H1 (cell line): Measurements from ENCODE around the gene BCL2. TPM values are rescaled to one million over a fixed set of nuclear protein-coding genes. Genes with fewer than 3 reads are reported as not detected.

ENCODE experiments used
- CTCF ChIA-PET: fragments of 300-600 bp; sonication (Branson Sonifier 250); formaldehyde crosslinking; loops from one replicate; lab custom pipeline; 2021; ENCODE audit not compliant: partially characterized antibody; lab: Charles Lee
- POLR2A ChIA-PET: fragments of 300-600 bp; sonication (Branson Sonifier 250); formaldehyde crosslinking; loops from one replicate; lab custom pipeline; 2021; ENCODE audit warnings: inconsistent platforms; ENCODE audit not compliant: partially characterized antibody; lab: Charles Lee
- DNase-seq, 2 experiments: peaks; one replicate each; pipeline versions ENCODE4 v3.0.0 to v3.0.0-alpha.2; 2010 to 2022; ENCODE audit warnings: low spot score in 2 of 2, low read depth in 1 of 2, mixed read lengths in 1 of 2
- FAIRE-seq: peaks from 2 replicates; lab custom pipeline; 2011; peaks lifted over from hg19 to GRCh38; lab: Jason Lieb, UNC
- H2AFZ ChIP-seq: 2 replicates; pipeline ENCODE4 v1.8.1; 2012; ENCODE audit warnings: low read length, inconsistent platforms
- H2AK5ac ChIP-seq: 2 replicates; pipeline ENCODE4 v1.6.1; 2013; ENCODE audit warnings: low read depth, low read length
- H2BK120ac ChIP-seq: replicated peaks from 2 replicates; pipeline ENCODE3; 2013; ENCODE audit warnings: low read depth, low read length, inconsistent platforms
- H2BK12ac ChIP-seq: 2 replicates; pipeline ENCODE4 v1.6.1; 2013; ENCODE audit warnings: low read depth, low read length
- H2BK15ac ChIP-seq: 2 replicates; pipeline ENCODE4 v1.6.1; 2013; ENCODE audit warnings: low read length
- H2BK20ac ChIP-seq: 2 replicates; pipeline ENCODE4 v1.6.1; 2013; ENCODE audit warnings: low read length
- H2BK5ac ChIP-seq: 2 replicates; pipeline ENCODE4 v1.6.1; 2013; ENCODE audit warnings: low read depth, low read length
- H3K14ac ChIP-seq: 2 replicates; pipeline ENCODE4 v1.6.1; 2013; ENCODE audit warnings: inconsistent platforms; ENCODE audit not compliant: insufficient read length
- H3K18ac ChIP-seq: 2 replicates; pipeline ENCODE4 v1.6.1; 2013; ENCODE audit warnings: low read length; ENCODE audit errors: extremely low read depth
- H3K23ac ChIP-seq: 2 replicates; pipeline ENCODE4 v1.6.1; 2013; ENCODE audit warnings: inconsistent platforms; ENCODE audit not compliant: insufficient read length
- H3K23me2 ChIP-seq: 2 replicates; pipeline ENCODE4 v1.6.1; 2013; ENCODE audit warnings: low read depth, low read length
- H3K27ac ChIP-seq: 2 replicates; pipeline ENCODE4 v1.6.1; 2011; ENCODE audit warnings: low read depth, low read length, inconsistent platforms
- H3K27me3 ChIP-seq, 4 experiments: replicated peaks in 1 of 4; 1 replicate in 1 of 4; 2 replicates in 3 of 4; pipeline versions ENCODE4 v1.6.1 to v1.8.1; 2011 to 2013; ENCODE audit warnings: low read length in 3 of 4, mild to moderate bottlenecking in 3 of 4, inconsistent platforms in 2 of 4, mixed read lengths in 2 of 4, moderate library complexity in 1 of 4; ENCODE audit not compliant: control insufficient read depth in 3 of 4, insufficient read depth in 3 of 4; ENCODE audit errors: extremely low read depth in 1 of 4
- H3K36me3 ChIP-seq, 4 experiments: 2 replicates each; pipeline versions ENCODE4 v1.6.1 to v1.8.1; 2011 to 2013; ENCODE audit warnings: mild to moderate bottlenecking in 4 of 4, low read length in 3 of 4, moderate library complexity in 2 of 4, control low read depth in 1 of 4, inconsistent platforms in 1 of 4; ENCODE audit not compliant: insufficient read depth in 4 of 4, control insufficient read depth in 2 of 4
- H3K4ac ChIP-seq: replicated peaks from 2 replicates; pipeline ENCODE3; 2013; ENCODE audit warnings: low read length, low read depth, mixed read lengths, inconsistent platforms; ENCODE audit not compliant: insufficient read length
- H3K4me1 ChIP-seq, 4 experiments: replicated peaks in 1 of 4; 1 replicate in 1 of 4; 2 replicates in 3 of 4; pipeline versions ENCODE4 v1.6.1 to v1.8.1; 2011 to 2013; ENCODE audit warnings: low read length in 3 of 4, inconsistent platforms in 2 of 4, mixed read lengths in 1 of 4; ENCODE audit not compliant: insufficient read depth in 4 of 4, control insufficient read depth in 3 of 4
- H3K4me2 ChIP-seq, 2 experiments: 2 replicates each; pipeline versions ENCODE4 v1.6.1 to v1.8.1; 2011 to 2013; ENCODE audit warnings: low read depth in 2 of 2, low read length in 2 of 2, control low read depth in 1 of 2, inconsistent platforms in 1 of 2, mild to moderate bottlenecking in 1 of 2; ENCODE audit not compliant: insufficient read depth in 1 of 2
- H3K4me3 ChIP-seq, 4 experiments: fragments of 200-600, 300-600 bp in 1 of 4; sonication (generic), shearing (Covaris generic), sonication (Bioruptor Twin) in 1 of 4; 2 replicates each; pipeline versions ENCODE4 v1.5.1 to v1.8.1; 2011 to 2016; ENCODE audit warnings: low read length in 4 of 4, low read depth in 3 of 4, control low read depth in 2 of 4, inconsistent platforms in 2 of 4, mild to moderate bottlenecking in 2 of 4, mixed read lengths in 1 of 4, moderate library complexity in 1 of 4; ENCODE audit not compliant: insufficient read depth in 2 of 4; ENCODE audit errors: extremely low read depth in 1 of 4
- H3K56ac ChIP-seq: replicated peaks from 2 replicates; pipeline ENCODE3; 2013; ENCODE audit warnings: low read depth, mild to moderate bottlenecking, mixed read lengths, low read length, inconsistent platforms; ENCODE audit not compliant: insufficient read length
- H3K79me1 ChIP-seq: 2 replicates; pipeline ENCODE4 v1.6.1; 2013; ENCODE audit warnings: low read depth, low read length, control low read depth
- H3K79me2 ChIP-seq, 2 experiments: 2 replicates each; pipeline versions ENCODE4 v1.6.1 to v1.8.1; 2012 to 2013; ENCODE audit warnings: low read length in 2 of 2, mild to moderate bottlenecking in 2 of 2, inconsistent platforms in 1 of 2; ENCODE audit not compliant: insufficient read depth in 2 of 2, control insufficient read depth in 1 of 2
- H3K9ac ChIP-seq, 4 experiments: replicated peaks in 1 of 4; 1 replicate in 1 of 4; 2 replicates in 3 of 4; pipeline versions ENCODE4 v1.6.1 to v1.8.1; 2011 to 2013; ENCODE audit warnings: low read depth in 3 of 4, low read length in 3 of 4, control low read depth in 2 of 4, mild to moderate bottlenecking in 2 of 4, moderate library complexity in 2 of 4, inconsistent platforms in 1 of 4; ENCODE audit errors: extremely low read depth in 1 of 4
- H3K9me3 ChIP-seq, 2 experiments: 2 replicates each; pipeline versions ENCODE4 v1.6.1 to v1.8.1; 2012 to 2013; ENCODE audit warnings: mild to moderate bottlenecking in 2 of 2, moderate library complexity in 2 of 2, control low read depth in 1 of 2, inconsistent platforms in 1 of 2, low read depth in 1 of 2, low read length in 1 of 2, mixed read lengths in 1 of 2; ENCODE audit not compliant: insufficient read depth in 2 of 2
- H4K20me1 ChIP-seq, 2 experiments: replicated peaks in 1 of 2; 2 replicates each; pipeline versions ENCODE3 to v1.8.1; 2011 to 2013; ENCODE audit warnings: inconsistent platforms in 2 of 2, low read length in 2 of 2, mild to moderate bottlenecking in 1 of 2; ENCODE audit not compliant: insufficient read depth in 2 of 2, control insufficient read depth in 1 of 2
- H4K5ac ChIP-seq: 2 replicates; pipeline ENCODE4 v1.6.1; 2013; ENCODE audit warnings: low read length, low read depth, mixed read lengths, inconsistent platforms; ENCODE audit not compliant: insufficient read length
- H4K8ac ChIP-seq: 2 replicates; pipeline ENCODE4 v1.8.0; 2013; ENCODE audit warnings: mild to moderate bottlenecking, moderate library complexity, low read length, inconsistent platforms; ENCODE audit not compliant: insufficient read depth; ENCODE audit errors: extremely low read depth
- H4K91ac ChIP-seq: replicated peaks from 2 replicates; pipeline ENCODE3; 2013; ENCODE audit warnings: low read length, mixed read lengths, inconsistent platforms; ENCODE audit not compliant: insufficient read length
- CBX5 ChIP-seq: fragments of 300-800, 300-1000 bp; sonication (generic); IDR thresholded peaks from 2 replicates; pipeline ENCODE4 v1.7.1; 2016; ENCODE audit warnings: antibody characterized with exemption, low read length, low read depth
- CEBPB ChIP-seq: IDR thresholded peaks from 2 replicates; pipeline ENCODE4 v1.6.1; 2012; ENCODE audit warnings: low read depth, low read length
- CHD2 ChIP-seq: IDR thresholded peaks from 2 replicates; pipeline ENCODE4 v1.6.1; 2012; ENCODE audit warnings: low read length, improper control_type of control experiment
- CREB1 ChIP-seq: IDR thresholded peaks from 2 replicates; pipeline ENCODE4 v1.6.1; 2012; ENCODE audit warnings: inconsistent platforms
- SP4 ChIP-seq: IDR thresholded peaks from 2 replicates; pipeline ENCODE4 v1.6.1; 2012; ENCODE audit warnings: low read length, inconsistent platforms
- WGBS, 2 experiments: shearing (Covaris generic) in 1 of 2; methylation state at CpG; one replicate each; pipeline versions ENCODE4 v1.1.6 to v1.1.7; 2013 to 2015; ENCODE audit warnings: low lambda C conversion rate in 2 of 2, mixed read lengths in 2 of 2, inconsistent platforms in 1 of 2, low coverage in 1 of 2, missing lambda C conversion rate in 1 of 2; ENCODE audit not compliant: insufficient replicate concordance in 2 of 2, insufficient coverage in 1 of 2, insufficient read length in 1 of 2; ENCODE audit errors: extremely low coverage in 1 of 2, missing lambda C conversion rate in 1 of 2; 5-methylcytosine and 5-hydroxymethylcytosine counted together
- polyA plus RNA-seq, 7 experiments: library from polyadenylated mRNA; depleted of rRNA in 3 of 7; stranded (reverse) in 5 of 7; unstranded in 2 of 7; fragments of >200 nt in 5 of 7; fragments of 200-250 nt in 2 of 7; gene quantifications; 1 replicate in 5 of 7; 2 replicates in 1 of 7; 4 replicates in 1 of 7; pipeline versions ENCODE4 v1.2.1 to v1.2.3, GENCODE V29; 2011 to 2013; ENCODE audit warnings: missing spikeins in 2 of 7, mixed read lengths in 2 of 7
- total RNA-seq: library from RNA; stranded (reverse); fragmentation: NEBNext Ultra II Directional; extraction: Animal tissue kit (Norgen Biotek cat#: 25700); gene quantifications from 2 replicates; pipeline ENCODE4 v1.2.1, GENCODE V29; 2021

Gene BCL2
- total and polyA plus RNA-seq, 2 of the 8 experiments (the other 6 are each of a cell fraction or from before 2014, with no cell fraction given), result 0.59 to 4.5 TPM

GRCh38 chr18:63183952-63184770 lies 135.4 kb downstream of the BCL2 start:
- DNase-seq, result no peak
- 87% methylated on average over 8 of the region's 8 CpGs; no CpG with 5 or more reads in 1 of the 2 experiments for WGBS, 2 experiments
- Histone ChIP-seq H4K5ac (no peak overlapping the region), H2BK5ac (no peak overlapping the region), H3K23me2 (no peaks in the 10 kb centered on the region), H3K18ac (no peak overlapping the region), H3K4ac (no peak overlapping the region), H4K8ac (no peak overlapping the region), H2AFZ (no peak overlapping the region), H3K4me3 (no peak overlapping the region), H3K4me1 (no peaks in the 10 kb centered on the region), H3K79me2 (no peaks in the 10 kb centered on the region), H4K91ac (no peak overlapping the region), H3K4me2 (no peak overlapping the region), H2AK5ac (no peak overlapping the region), H3K9ac (no peak overlapping the region), H3K9me3 (no peaks in the 10 kb centered on the region), H3K36me3 (no peaks in the 10 kb centered on the region), H3K79me1 (no peaks in the 10 kb centered on the region), H3K27ac (no peak overlapping the region), H2BK20ac (no peak overlapping the region), H2BK12ac (no peak overlapping the region), H3K27me3 (no peaks in the 10 kb centered on the region), H4K20me1 (no peaks in the 10 kb centered on the region), H3K14ac (no peak overlapping the region), H3K56ac (no peak overlapping the region), H2BK120ac (no peak overlapping the region), H3K23ac (no peak overlapping the region), H2BK15ac (no peak overlapping the region)
- ChIA-PET CTCF (no interaction called here), POLR2A (no interaction called here)
- no peak for FAIRE-seq
- no peak for TF ChIP-seq SP4
- TF ChIP-seq CBX5, result no peak
- TF ChIP-seq CREB1, result no peak
- TF ChIP-seq CHD2, result no peak
- no peak for TF ChIP-seq CEBPB
